ENCODE results near the gene PALS2.

PALS2 gene, protein sequence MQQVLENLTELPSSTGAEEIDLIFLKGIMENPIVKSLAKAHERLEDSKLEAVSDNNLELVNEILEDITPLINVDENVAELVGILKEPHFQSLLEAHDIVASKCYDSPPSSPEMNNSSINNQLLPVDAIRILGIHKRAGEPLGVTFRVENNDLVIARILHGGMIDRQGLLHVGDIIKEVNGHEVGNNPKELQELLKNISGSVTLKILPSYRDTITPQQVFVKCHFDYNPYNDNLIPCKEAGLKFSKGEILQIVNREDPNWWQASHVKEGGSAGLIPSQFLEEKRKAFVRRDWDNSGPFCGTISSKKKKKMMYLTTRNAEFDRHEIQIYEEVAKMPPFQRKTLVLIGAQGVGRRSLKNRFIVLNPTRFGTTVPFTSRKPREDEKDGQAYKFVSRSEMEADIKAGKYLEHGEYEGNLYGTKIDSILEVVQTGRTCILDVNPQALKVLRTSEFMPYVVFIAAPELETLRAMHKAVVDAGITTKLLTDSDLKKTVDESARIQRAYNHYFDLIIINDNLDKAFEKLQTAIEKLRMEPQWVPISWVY

DNA sequence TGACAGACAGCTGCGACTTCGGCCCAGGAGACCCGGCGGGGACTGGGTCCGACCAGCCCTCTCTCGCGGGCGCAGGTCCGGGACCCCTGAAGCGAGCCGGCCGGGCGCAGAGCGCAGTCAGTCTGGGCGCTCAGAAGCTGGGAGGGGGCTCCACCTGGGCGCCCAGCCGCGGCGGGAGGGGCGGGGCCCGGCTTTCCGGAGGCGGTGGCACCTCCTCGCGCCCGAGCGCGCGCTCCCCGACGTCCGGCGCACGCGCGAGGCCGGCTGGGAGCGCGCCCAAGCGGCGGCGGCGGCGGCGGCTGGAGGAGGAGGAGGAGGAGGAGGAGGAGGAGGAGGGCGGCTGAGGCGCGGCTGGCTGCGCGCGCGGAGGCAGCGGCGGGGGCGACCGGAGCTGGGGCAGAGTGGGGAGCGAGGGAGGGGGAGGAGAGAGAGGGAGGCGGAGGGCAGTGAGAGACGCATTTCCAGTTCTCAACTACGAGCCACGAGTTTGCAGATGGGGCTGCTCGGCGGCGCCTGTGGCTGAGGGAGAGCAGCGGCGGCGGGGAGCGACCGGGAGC is at the start of gene PALS2:
Gene PALS2, plus strand, starts transcription at position 456 of the 557 bp plus-strand sequence. CDS start 50,216 bp downstream, outside the sequence.
- peak; percentile 72 for DNase-seq

DNA sequence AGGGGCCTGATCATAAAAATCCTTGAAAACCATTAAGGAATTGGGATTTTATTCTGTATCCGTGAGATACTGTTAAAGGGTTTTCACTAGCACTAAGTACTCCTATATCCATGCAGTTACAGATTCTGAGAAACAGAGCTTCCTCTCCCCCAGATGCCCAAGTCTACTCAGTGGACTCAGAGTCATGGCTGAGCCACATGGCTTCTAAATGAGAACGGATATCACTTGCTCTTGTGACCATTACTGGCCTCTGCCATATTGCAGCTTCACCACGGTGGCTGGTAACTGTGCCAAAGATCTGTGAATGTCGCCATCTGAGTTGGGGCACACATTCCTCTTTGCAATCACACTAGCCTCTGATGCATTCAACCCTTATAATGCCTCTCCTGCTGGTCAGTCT is 42.0 kb upstream of the PALS2 start:
- DNase-seq, result no peak

DNA sequence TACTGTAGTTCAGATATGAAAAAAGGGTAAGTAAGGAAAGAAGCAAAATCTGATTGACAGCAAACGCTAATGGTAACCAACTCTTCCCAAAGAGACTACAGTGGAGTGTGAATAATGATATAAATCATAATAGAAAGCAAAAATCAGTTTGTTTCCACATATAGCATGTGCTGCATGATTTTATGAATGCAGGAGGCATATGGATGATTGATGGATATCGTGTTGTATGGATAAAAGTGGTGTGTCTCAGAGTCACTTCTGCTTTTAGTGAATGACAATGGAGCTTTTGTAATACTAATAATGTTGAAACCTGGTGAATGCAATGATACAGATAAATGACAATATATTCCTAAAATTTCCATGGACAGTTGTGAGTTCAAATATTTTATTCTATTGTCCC is 36.6 kb upstream of the PALS2 start:
- no peak for DNase-seq

DNA sequence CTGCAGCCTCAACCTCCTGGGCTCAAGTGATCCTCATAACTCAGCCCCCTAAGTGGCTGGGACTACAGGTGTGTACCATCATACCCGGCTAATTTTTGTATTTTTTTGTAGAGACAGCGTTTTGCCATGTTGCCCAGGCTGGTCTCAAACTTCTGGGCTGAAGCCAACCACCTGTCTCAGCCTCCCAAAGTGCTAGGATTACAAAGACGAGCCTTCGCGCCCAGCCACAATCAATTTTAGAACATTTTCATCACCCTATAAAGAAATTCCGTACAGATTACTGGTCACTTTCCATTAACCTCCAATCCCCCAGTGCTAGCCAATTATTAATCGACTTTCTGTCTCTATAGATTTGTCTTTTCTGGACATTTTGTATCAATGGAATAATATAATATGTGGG is 32.3 kb upstream of the PALS2 start:
- no peak for DNase-seq

DNA sequence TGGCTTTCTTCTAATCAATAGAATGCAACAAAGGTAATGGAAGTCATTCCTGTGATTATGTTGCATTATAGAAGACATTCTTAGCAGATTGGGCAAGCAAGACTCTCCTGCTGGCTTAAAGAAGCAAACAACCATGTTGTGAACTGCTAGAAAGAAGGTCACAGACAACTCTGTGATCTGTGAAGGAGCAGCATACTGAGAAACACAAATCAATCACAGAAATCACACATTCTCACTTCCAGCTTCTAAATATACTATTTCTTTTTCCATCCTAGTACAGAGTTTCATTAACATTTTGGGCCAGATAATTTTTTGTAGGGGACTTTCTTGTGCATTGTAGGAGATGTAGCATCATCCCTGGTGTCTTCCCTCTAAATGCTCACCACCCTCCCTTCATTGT is 28.0 kb upstream of the PALS2 start:
- no peak for DNase-seq

DNA sequence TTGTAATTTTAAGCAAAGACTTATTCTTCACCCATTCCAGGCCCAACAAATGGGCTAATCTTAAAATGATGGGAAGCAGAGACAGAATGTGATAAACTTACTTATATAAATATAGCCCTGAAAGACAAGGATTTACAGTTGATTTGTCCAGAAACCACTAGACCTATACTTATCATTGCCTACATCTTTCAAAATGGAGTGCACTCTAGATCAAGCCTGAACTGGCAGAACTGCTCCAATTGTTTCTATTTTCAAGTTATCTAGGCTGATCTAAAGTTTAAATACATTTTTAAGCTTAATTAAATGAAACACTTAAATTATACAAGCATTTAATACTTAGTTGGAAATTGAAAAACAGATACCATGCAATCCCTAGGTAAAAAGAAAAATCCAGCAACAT is 24.9 kb upstream of the PALS2 start:
- no peak for DNase-seq

DNA sequence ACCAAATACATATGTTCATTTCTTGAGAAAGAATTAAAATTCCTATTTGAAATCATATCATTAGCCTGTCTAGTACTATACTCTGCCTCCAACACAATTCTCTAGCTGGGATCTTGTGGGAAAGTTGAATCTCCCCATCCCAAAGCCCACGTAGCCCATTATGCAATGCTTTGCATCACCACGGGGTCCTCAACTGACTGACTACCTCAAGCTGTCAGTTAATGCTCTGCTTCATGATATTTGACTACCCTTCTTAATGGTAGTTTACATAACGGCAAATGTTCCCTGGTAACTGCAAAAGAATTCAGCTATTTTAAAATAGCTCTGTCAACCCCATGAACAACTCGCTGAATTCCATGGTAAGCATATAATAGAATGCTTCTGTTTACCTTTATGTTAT is 23.3 kb upstream of the PALS2 start:
- no peak for DNase-seq

DNA sequence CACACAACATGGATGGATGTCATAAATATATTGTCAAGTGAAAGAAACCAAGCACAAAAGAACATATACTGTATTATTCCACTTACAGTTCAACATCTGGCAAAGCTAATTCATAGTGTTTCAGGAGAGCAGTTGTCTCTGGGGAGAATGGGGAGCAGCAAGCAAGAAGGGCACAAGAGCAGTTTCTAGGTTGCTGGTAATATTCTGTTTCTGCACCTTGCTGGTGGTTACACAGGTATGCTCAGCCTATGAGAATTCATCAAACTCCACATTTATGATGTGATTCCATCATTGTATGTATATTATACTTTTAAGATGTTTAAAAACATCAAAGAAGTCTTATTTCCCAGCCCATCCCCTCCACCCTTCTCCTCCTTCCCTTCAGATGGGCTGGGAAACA is 18.1 kb upstream of the PALS2 start:
- DNase-seq, result no peak

DNA sequence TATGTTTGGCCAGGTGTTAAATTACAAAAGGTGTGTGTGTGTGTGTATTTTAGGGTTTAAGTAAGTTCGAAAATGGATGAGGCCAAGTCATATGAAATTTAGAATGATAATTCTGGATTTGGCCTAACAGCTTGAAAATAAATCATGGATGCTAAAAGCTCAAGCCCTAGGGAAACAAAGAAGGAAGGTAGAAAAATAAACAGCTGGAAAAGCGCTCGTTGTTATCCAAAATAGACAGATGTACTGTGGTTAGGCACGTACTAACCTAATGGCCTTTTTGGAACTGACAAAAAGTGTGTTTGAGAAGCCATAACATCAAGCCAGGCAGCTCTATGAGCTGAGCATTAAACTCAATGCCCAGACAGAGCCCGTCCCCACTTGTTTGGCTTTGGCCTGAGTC is 17.5 kb upstream of the PALS2 start:
- no peak for DNase-seq

DNA sequence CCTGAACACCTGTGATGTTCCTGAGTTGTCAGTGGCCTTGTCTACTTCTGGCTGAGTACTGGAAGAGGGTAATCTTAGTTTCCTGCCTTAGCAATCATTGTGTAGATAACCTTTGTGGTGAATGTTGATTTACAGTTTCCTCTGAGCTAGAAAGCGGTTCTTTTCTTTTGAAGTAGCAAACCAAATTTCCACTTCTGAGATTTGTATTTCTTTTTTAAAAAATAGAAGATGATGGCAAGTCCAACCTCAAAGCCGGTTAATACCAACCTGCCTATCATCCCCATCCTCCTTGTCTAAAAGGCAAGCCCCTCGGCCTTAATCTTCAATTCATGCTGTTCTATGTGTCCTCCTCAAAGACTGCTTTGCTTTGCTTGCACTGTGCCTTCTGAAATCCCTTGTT is 12.5 kb upstream of the PALS2 start:
- DNase-seq, result no peak

DNA sequence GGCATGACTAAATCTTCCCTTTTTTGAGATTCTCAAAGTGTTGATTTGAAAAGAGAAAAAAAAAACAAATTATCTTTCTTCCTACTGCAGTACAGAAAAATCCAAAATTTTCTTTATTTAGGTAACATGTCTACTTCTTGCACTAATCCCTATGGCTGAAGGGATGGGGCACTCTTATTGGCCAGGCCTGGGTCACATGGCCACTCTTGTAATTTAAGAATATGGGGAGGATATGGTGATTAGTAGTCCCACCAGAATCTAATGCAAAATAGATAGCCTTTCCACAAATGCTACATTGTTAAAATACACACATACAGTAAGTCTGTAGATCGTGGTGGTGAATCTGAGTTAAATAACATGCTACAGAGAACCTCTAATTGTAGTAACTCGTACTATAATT is 7.0 kb upstream of the PALS2 start:
- DNase-seq, result no peak

DNA sequence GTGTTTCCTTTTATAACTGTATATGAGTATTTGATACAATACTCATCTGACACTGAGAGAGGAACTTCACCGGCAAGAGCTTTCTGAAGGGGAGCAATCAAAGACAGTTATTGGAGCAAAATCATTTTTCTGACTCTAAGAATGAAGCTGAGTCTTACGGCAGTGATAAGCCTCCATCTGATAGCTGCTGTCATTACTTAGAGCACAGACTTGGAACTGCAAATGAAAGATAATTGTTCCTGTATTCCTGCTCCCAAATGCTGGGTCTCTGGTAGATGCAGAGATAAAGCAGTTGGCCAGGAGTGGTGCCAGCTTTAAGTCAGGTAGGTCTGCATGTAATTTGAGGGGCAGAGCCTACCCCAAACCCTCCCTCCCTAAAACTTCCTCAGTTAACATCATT is 2.3 kb upstream of the PALS2 start:
- no peak for DNase-seq

DNA sequence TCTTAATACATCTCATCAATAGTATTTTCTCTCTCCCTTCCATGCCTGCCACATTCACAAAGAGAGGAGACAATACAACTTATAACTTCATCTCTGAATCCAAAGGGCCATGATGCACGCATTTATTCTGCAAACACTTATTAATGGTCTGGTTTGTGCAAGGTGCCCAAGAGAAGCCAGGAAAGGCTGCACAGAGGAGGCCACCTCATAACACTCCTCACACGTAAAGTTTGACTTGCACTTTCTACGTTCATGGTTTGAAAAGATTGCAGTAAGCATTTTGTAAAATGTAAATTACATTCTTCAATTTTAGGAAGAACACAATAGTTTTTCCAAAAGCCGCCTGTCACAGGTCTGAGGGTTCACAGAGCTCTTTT is 1.2 kb upstream of the PALS2 start:
- no peak for DNase-seq

DNA sequence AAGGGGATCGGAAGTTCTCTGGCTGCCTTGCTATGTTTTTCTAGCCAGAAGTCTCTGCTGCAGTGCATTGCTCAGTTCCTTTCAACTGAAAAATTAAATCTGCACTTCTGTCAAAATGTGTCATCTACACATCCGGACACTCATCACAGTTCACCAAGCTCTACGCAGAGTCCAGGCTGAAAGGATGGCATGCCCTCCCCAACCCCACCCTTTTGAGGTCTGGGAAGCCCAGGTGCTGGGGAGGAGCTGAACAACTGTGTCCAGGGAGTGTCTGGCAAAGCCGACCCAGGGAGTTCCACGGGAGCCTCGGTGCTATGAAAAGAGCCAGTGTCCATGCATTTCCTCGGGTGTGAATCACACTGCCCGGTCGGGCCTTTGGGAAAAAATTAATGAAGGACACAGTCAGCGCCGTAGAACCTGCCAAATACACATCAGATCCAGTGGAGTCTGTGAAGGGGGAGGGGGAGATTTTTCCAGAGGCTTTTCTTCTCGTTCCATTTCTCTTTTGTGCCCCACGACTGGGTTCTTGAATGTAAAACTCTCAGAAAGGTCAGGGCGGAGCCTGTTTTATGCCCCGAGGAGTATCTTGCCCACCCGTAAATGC is 757 bp upstream of the PALS2 start:
- DNase-seq, result peak; percentile 72

DNA sequence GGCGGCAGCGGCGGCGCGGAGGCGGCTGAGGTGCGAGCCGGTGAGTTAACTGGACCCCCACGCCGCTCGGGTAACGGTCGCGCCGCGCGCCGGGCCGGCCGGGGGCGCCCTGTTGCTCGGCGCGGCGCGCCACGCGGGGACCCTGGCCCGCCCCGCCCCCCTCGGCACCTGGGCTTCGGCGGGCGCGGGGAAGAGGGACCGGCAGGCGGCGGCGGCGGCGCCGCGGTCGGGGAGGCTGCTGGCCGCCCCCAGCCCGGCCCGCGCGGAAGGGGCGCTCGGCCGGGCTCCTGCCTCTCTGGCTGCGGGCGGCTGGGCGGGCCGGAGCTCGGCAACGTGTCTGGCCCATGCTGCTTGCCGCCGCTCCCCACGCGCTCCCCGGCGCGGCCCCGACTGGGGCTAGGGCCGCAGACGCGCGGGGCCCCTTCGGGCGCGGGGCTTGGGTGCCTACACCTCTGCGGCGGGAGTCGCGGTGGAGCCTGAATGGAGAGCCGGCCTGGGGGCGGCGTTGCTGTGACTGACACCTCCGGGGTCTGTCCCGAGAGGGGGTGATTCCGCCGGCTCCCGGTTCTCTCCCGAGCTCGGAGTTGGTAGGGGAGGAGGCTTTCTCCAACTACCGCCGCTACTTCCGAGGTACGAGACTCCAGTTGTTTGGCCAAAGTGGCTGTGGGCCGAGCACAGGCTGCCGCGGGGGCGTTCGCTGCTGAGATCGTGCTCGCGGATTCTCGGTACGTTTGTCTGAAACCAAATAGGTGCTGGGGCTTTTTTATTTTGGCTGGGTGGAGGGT is 494 bp downstream of the PALS2 start:
- DNase-seq, result peak; percentile 43

DNA sequence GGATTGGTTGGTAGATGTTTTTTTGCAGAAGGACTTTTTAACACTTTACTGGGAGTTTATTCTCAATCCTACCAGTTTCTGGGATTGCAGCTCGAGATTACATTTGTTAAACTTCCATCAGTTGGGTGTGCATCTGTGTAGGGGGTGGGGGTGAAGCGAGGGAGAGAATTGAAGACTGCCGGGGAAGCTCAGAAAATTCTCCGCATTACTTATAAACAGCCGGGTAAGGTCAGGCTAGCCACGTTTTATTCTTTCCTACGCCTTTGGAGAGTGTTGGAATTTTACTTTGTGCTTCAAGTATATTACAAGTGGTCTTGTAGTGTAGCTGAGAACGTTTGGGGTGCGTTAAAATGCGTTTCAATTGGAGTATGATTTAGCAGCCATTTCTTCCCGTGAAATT is 1.1 kb downstream of the PALS2 start:
- DNase-seq, result no peak

DNA sequence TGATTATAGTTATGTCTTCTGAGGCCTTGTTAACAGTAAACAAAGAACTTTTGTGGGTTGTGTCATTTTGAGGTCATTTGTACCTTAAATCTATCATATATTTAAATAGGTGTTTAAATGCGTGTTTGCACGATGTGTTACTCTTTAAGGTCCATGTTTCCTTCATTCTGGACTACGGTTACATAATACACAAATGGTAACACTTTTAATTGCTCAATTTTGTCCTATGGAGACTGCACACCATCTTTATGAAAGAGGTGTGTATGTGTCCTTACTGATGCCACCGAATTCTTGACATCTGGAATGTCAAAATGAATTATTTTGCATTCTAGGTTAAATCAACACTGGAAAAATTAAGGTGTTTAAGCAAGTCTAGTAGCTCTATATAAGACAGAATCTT is 1.7 kb downstream of the PALS2 start:
- no peak for DNase-seq

DNA sequence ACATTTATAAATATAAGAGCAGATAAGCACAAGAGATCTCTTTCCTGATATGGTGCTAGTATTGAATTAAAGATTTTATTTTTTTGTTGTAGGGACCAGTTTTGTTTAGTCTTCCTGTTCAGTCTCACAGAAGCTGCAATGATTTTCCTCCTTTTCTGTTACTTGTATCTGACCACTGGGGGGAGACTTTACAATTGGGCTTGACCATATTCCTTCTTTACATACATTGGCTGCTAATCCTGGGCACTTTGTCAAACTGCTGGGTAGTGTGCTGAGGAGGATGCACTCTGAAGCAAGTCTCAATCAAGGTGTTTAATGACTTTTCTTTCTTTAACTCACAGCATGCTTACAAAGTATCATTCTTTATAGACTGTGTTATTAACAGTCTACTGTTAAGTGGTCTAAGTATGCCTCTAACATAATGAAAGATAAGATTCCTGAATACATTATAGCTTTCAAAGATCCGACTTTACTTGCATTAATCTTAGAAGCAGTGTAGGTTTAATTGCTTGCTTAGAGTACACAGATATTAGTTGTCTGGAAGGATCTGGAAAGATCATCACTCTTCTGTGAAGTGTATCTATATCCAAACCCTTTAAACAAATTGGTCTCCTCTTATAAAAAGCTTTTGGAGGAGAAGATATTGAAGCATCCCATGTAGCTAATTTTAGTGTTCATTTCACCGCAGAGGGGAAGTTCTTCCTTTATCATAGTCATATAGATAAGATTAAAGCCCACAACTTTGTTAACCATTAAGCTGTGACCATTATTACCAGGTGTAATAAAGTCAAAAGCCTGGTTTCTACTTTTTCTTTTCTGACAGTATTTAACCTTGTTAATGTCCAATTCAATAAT is 3.1 kb downstream of the PALS2 start:
- peak; percentile 49 for DNase-seq

DNA sequence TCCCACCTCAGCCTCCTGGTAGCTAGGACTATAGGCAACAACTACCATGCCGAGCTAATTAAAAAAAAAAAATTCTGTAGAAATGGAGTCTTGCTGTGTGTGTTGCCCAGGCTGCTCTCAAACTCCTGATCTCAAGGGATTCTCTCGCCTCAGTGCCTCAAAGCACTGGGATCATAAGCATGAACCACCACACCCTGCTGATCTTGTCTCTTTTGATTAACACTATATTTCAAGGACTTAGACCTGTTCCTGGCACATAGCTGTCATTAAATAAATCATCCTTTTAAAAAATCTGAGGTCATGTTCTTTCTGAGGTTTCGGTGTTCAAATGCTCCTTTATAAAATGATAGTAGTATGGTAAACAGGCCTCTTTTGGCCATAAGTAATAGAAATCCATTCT is 4.8 kb downstream of the PALS2 start:
- DNase-seq, result no peak

DNA sequence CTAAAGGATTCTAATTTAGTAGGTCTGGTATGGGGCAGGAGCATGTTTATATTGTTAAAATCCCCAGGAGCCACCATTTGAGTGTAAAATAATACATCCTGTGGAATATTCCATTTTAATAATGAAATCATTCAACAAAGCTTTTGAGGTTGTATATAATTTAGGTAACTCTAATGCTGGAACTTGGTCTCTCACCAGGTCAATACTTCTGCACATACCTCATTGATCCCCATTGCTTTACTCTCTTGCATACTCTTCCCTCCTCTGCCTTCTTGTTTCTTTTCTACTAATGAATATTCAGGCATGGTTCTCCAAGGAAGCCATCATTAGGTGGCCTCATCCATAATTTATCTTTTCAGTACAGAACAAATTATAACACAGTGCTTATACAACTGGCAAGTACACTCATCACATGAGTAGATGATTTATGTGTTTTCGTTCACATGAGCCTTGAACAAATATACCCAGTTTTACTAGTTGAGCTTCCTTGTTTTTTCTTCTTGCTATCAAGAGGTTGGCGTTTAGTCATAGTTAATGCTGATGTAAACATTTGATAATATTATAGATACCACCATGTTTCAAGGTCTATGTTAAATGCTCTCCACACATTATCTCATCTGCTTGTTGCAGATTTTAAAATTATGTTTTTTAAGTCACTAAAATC is 7.2 kb downstream of the PALS2 start:
- no peak for DNase-seq

DNA sequence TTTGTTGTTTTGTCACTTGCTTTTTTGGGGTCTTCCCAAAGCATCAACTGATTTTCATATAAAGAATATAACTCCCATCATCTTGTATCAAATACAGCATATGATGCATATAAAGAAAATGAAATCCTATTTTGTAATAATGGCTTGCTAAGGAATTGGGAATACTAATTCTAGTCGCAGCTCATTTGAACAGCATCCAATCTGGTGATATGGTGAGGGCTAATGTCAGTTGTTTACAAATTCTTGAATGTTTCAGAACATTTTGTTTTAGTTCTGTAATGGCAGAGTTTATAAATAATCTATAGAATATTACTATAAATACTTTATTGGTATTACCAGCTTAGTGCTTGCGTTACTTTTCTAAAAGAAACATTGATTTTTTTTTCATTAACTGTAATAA is 8.9 kb downstream of the PALS2 start:
- no peak for DNase-seq

DNA sequence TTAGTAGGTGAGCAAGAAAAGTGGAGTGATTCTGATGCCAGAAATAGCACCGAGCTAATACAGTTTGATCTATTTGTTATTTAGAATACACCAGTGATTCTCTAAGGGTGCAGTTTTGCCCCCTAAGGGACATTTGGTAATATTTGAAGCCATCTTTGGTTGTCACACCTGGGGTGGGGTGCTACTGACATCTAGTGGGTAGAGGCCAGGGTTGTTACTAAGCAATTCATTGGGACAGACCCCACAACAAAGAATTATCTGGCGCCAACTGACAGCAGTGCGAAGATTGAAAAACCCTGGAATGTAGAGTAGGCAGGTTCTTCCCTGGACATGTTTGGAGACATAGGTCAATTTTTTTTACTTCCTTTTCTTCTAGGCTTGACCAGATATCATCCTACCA is 14.6 kb downstream of the PALS2 start:
- DNase-seq, result peak; percentile 33

Data from NCI-H1105 (cell line).